ENCODE data around the gene TRAF5. TPM values are rescaled to one million over a fixed set of nuclear protein-coding genes. Genes with fewer than 3 reads are reported as not detected.

TRAF5 gene
- total RNA-seq, 1 experiment from 2014 or later: 15.2 TPM

- Mint-ChIP-seq H3K9me3 (ENCODE audit: low read depth, unreplicated experiment) (no peaks in the 10 kb centered on the region), H3K36me3 (ENCODE audit: insufficient read depth, unreplicated experiment) (peaks cover 22% of the 10 kb centered on the region), H3K4me1 (ENCODE audit: low read depth, unreplicated experiment) (peaks cover 25% of the 10 kb centered on the region), H3K27ac (ENCODE audit: unreplicated experiment) (no peak overlapping the region), H3K4me3 (ENCODE audit: low read depth, unreplicated experiment) (no peak overlapping the region), H3K27me3 (ENCODE audit: unreplicated experiment) (no peaks in the 10 kb centered on the region)
- intact Hi-C loops (cut with micrococcal nuclease; ENCODE audit: unreplicated experiment): loop anchor here (1.0 to 2.0 kb wide), 6 partner anchors 30 to 332 kb away; partner anchors contain the start of gene SLC30A1
- CTCF ChIA-PET: interaction anchor here (0.7 to 1.2 kb wide), 7 partner anchors 14 to 352 kb away, joined by 3 to 7 read pairs (median 3); partner anchors contain the start of gene NEK2
- peak; percentile 70 for DNase-seq
- BruUV-seq (replicated peaks): no TSS peak
- TF ChIP-seq, protein P1, sequence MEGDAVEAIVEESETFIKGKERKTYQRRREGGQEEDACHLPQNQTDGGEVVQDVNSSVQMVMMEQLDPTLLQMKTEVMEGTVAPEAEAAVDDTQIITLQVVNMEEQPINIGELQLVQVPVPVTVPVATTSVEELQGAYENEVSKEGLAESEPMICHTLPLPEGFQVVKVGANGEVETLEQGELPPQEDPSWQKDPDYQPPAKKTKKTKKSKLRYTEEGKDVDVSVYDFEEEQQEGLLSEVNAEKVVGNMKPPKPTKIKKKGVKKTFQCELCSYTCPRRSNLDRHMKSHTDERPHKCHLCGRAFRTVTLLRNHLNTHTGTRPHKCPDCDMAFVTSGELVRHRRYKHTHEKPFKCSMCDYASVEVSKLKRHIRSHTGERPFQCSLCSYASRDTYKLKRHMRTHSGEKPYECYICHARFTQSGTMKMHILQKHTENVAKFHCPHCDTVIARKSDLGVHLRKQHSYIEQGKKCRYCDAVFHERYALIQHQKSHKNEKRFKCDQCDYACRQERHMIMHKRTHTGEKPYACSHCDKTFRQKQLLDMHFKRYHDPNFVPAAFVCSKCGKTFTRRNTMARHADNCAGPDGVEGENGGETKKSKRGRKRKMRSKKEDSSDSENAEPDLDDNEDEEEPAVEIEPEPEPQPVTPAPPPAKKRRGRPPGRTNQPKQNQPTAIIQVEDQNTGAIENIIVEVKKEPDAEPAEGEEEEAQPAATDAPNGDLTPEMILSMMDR (IDR thresholded peaks at IDR 0.05; ENCODE audit: unreplicated experiment): peak; percentile 73
These were observed 3.2 kb upstream of the TRAF5 start for GRCh38 chr1:211323156-211324063.

- DNase-seq: no peak
- Mint-ChIP-seq H3K27ac (ENCODE audit: unreplicated experiment) (peak overlapping the region; percentile 86), H3K27me3 (ENCODE audit: unreplicated experiment) (no peaks in the 10 kb centered on the region), H3K4me3 (ENCODE audit: low read depth, unreplicated experiment) (peak overlapping the region; percentile 92), H3K4me1 (ENCODE audit: low read depth, unreplicated experiment) (peaks cover 25% of the 10 kb centered on the region), H3K9me3 (ENCODE audit: low read depth, unreplicated experiment) (no peaks in the 10 kb centered on the region), H3K36me3 (ENCODE audit: insufficient read depth, unreplicated experiment) (peaks cover 22% of the 10 kb centered on the region)
- TF ChIP-seq, protein P1 (IDR thresholded peaks at IDR 0.05; ENCODE audit: unreplicated experiment): no peak
- CTCF ChIA-PET: interaction anchor here (0.7 kb wide), 2 partner anchors 225 to 804 kb away, joined by 3 to 5 read pairs; no protein-coding TSS in a partner anchor
- no TSS peak for BruUV-seq (replicated peaks)
- intact Hi-C loops (cut with micrococcal nuclease; ENCODE audit: unreplicated experiment): no loop called here
These were observed 1.4 kb upstream of the TRAF5 start for GRCh38 chr1:211324992-211325775.

GRCh38 chr1:211326140-211326527 is 499 bp upstream of the TRAF5 start:
- H3K4me3 Mint-ChIP-seq (ENCODE audit: low read depth, unreplicated experiment): peak overlapping the region; percentile 92
- no TSS peak for BruUV-seq (replicated peaks)
- intact Hi-C loops (cut with micrococcal nuclease; ENCODE audit: unreplicated experiment): no loop called here
- H3K27me3 Mint-ChIP-seq (ENCODE audit: unreplicated experiment): no peaks in the 10 kb centered on the region
- TF ChIP-seq, protein P1 (IDR thresholded peaks at IDR 0.05; ENCODE audit: unreplicated experiment): no peak
- no peaks in the 10 kb centered on the region for H3K9me3 Mint-ChIP-seq (ENCODE audit: low read depth, unreplicated experiment)
- H3K4me1 Mint-ChIP-seq (ENCODE audit: low read depth, unreplicated experiment): peaks cover 35% of the 10 kb centered on the region
- DNase-seq: no peak
- H3K36me3 Mint-ChIP-seq (ENCODE audit: insufficient read depth, unreplicated experiment): peaks cover 22% of the 10 kb centered on the region
- H3K27ac Mint-ChIP-seq (ENCODE audit: unreplicated experiment): peak overlapping the region; percentile 86
- CTCF ChIA-PET: no interaction called here

GRCh38 chr1:211327346-211327921 is 801 bp downstream of the TRAF5 start:
- BruUV-seq (replicated peaks): no TSS peak
- no peaks in the 10 kb centered on the region for H3K27me3 Mint-ChIP-seq (ENCODE audit: unreplicated experiment)
- peaks cover 46% of the 10 kb centered on the region for H3K4me1 Mint-ChIP-seq (ENCODE audit: low read depth, unreplicated experiment)

More at GRCh38 chr1:211327346-211327921, 801 bp downstream of the TRAF5 start:
- H3K4me3 Mint-ChIP-seq (ENCODE audit: low read depth, unreplicated experiment): peak overlapping the region; percentile 92
- no peaks in the 10 kb centered on the region for H3K9me3 Mint-ChIP-seq (ENCODE audit: low read depth, unreplicated experiment)
- intact Hi-C loops (cut with micrococcal nuclease; ENCODE audit: unreplicated experiment): no loop called here
- peaks cover 22% of the 10 kb centered on the region for H3K36me3 Mint-ChIP-seq (ENCODE audit: insufficient read depth, unreplicated experiment)
- CTCF ChIA-PET: interaction anchor here (0.7 to 1.2 kb wide), 2 partner anchors 11 to 187 kb away, joined by 3 to 4 read pairs; no protein-coding TSS in a partner anchor
- TF ChIP-seq, protein P1 (IDR thresholded peaks at IDR 0.05; ENCODE audit: unreplicated experiment): no peak
- peak overlapping the region; percentile 90 for H3K27ac Mint-ChIP-seq (ENCODE audit: unreplicated experiment)
- DNase-seq: peak; percentile 39

Measured in Calu3 (cell line).